ENCODE measurements around the gene DNA2.

- TF ChIP-seq CTCF (IDR thresholded peaks at IDR 0.05 in 8 of 11, conservative IDR thresholded peaks at IDR 0.05 in 3 of 11), result no peak
- TF ChIP-seq POLR2A (IDR thresholded peaks at IDR 0.05), result no peak
- no peak for TF ChIP-seq POLR2AphosphoS5 (IDR thresholded peaks at IDR 0.05)
Observed at GRCh38 chr10:68461032-68461431, 10.7 kb downstream of the DNA2 start.

Measured in spleen (tissue), 7 donors.